GM20431 (cell line): Measurements from ENCODE around the gene TCF4.

Experiments
- in situ Hi-C: fragments of 300-500 bp; cut with MseI, MboI; formaldehyde crosslinking; loops from one replicate; pipeline ENCODE4 v1.15.0; 2020; ENCODE audit warnings: low sequenced_read_pairs; ENCODE audit not compliant: unreplicated experiment

The TCF4 gene

DNA sequence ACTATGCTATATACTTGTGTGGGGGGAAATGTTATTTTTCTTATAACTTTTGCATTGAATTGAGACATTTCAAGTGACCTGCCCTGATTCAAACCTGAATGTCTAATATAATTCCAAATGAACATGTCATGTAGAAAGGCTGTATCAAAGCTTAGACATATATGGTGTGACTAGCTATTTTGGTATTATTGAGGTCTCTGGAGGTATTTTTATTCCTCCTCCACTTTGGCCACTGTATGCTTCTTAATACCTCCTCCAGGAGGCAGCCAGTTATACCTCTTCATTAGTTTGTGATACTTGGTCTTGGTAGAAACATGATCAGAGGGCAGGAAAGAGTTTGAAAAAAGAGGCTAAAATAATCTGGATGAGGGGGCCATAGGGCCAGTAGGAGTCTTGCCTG lies 217.1 kb downstream of the TCF4 start:
- in situ Hi-C loops, result no loop called here

DNA sequence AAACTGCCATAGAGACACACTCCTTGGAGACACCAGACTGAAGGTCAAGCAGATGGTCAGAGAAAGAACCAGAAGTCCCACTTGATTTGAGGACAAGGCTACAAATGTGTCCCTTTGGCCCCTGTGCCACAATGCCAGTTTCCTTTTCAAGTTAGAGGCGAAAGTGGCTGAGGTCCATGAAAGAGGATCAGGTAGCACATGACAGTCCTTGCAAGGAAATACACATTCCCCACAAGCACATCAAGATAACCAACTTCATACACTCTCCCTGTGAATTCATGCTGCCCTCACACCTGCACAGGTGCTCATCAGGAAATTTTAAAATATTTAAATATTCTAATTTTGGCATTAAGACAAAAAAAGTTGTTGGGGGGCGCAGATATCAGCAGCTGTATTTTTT lies 218.6 kb downstream of the TCF4 start:
- in situ Hi-C loops, result no loop called here

DNA sequence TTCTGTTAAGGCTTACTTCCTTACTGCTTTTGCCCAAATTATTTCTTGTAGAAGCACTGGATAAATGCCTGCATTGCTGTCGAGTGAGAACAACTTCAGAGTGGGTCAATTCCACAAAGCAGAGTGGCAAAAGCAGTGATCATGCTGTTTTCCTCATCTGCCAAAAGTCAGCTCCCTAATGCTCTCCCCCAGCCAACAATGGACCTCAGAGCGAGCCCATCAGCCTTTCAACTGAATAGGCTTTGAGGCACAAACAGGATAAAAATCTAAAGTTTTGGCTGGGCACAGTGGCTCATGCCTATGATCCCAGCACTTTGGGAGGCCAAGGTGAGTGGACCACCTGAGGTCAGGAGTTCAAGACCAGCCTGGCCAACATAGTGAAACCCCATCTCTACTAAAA lies 222.7 kb downstream of the TCF4 start:
- in situ Hi-C loops, result no loop called here

DNA sequence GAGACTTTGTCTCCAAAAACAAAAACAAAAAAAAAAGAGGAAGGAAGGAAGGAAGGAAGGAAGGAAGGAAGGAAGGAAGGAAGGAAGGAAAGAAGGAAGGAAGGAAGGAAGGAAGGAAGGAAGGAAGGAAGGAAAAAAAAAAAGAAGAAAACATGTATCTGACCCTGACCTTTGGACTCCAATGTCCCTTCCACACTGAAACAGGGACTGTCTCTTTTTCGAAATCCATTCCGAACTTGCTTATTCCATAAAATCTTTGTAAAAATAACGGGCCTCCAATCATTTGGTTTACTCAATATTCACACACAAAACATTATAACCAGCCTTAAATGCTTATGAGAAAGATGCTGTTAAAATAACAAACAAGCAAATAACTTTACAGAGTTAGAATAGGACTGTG lies 225.7 kb downstream of the TCF4 start:
- in situ Hi-C loops, result no loop called here

DNA sequence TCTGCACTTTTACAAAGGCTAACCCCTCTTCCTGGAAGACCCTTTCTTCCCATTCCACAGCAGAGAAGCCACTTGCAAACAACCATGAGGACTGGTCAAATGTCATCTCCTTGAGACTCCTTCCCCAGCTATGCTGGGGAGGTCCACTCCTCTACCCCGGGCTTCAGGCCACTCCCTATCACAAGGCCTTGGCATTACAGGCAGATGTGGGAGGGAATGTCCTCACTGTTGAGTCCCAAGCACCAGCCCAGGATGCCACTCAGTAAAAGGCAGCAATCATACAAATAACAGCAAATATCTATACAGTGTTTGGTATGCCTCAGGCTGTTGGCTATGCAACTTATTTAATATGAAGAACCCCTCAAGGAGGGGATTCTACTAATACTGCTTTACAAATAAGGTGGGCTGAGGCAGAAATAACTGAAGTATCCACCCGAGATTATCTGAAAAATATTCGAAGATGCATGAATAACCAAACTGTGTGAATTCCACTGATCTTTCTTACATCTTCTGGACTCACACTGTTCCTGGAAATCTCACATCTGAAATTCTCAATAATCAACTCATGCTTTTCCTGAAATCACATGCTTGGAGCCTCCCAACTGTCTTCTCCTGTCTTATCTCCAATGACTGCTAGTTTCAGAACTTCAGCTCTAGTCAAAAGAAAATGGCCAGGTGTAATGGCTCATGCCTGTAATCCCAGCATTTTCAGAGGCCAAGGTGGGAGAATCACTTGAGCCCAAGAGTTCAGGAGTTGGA lies 226.3 kb downstream of the TCF4 start:
- in situ Hi-C loops, result no loop called here

DNA sequence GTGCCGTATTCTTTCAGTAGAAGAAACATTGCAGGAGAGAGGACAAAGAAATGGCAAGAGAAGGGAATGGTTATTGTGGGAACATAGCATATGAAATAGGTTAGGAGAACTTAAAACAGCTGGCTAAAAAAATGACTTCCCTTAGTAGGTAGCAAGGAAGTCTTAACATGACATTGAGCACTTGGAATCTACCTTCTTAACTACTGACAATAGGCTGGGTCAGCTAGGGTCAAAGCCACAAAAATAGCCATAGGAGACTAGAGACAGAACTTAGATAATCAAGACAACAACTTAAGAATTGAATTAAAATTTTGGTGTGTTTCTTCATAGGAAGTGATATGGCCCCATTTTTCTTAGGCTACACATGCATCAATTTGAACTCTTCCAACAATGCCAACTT lies 227.9 kb downstream of the TCF4 start:
- in situ Hi-C loops, result no loop called here

DNA sequence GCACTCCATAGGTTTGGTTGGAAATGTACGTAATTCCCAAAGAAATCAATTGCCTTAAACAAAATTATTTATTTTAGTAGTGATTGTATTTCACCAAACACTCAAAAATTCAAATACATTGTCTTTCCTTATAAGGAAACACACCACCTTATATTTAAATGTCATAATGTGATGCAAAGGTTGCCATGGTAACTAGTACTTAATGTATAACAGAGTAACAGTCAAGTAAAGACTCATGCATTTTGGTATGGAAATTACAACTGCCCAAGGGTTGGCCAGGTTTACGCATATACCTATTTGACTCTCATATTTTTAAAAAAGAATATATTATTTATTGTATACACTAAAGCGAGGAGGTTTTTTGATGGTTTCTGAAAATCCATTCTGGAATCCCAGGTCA lies 231.2 kb downstream of the TCF4 start:
- in situ Hi-C loops, result no loop called here

DNA sequence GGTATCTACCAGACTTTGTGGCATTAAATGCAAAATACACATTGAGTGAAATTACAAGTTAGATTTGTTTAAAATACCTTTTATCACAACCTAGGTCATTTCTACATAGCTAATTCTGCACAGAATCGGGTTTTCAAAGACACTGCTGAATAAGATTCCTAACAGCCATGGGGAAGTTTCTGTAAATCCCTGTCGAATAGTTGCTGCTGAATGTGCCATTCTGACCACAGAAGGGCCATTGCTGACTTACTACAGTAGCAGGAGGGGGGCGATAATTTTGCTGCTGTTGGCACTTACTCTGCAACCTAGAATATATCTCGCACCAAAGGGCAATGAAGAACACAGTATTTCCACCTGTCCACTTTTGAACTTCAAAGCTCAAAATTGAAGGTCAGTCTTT lies 232.8 kb downstream of the TCF4 start:
- in situ Hi-C loops, result no loop called here

DNA sequence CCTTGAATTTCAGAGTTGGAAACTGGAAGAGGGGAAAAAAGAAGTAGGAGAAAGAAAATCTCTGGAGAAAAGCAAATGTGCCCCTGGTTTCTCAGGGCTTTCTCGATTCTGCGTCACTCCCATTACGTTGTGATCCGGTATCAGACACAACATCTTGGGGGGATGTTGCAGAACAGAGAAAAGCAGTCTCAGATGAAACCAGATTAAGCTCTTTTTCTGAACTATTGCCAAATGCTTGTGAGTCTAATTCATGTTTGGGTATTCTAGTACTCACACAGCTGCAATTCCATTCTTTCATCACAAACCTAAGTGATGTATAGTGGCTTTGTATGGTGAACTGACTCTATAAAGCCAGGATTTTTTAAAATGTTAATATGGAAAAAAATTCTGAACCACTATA lies 233.2 kb downstream of the TCF4 start:
- in situ Hi-C loops, result no loop called here

DNA sequence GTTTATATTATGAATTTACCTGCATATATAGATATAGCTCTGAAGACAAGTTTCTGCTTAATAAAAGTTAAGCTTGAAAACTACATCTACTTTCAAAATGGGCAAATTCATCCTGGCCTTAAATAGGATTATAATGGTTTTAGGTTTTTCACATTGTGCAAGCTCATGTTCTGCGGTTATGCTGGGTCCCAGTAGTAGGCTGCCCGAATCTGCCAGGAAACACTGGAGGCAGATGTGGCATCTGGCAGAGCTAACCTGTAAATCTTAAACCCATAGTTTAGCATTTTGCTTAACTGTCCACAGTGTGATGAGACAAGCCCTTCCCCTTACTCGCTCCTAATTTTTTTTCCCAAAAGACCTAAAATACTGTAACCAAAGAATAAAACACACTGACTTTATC lies 234.2 kb downstream of the TCF4 start:
- in situ Hi-C loops, result no loop called here

DNA sequence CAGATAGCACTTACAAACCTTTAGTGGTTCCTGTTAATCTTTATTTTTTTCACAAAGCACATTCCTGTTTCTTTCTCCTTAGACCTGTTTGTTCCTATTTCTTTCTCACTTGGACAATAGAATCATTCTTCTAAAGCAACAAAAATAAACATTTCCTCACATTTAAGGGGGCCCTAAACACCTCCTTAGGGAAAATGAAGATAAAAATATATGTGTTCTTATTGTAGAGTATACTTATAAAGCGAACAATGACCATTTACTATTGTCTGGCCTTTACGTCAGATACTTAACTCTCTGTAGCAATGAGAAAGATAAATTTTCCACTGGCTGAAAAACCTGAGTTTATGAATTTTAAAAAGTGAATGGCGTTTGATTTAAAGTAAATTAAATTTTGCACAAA lies 234.6 kb downstream of the TCF4 start:
- in situ Hi-C loops, result no loop called here

DNA sequence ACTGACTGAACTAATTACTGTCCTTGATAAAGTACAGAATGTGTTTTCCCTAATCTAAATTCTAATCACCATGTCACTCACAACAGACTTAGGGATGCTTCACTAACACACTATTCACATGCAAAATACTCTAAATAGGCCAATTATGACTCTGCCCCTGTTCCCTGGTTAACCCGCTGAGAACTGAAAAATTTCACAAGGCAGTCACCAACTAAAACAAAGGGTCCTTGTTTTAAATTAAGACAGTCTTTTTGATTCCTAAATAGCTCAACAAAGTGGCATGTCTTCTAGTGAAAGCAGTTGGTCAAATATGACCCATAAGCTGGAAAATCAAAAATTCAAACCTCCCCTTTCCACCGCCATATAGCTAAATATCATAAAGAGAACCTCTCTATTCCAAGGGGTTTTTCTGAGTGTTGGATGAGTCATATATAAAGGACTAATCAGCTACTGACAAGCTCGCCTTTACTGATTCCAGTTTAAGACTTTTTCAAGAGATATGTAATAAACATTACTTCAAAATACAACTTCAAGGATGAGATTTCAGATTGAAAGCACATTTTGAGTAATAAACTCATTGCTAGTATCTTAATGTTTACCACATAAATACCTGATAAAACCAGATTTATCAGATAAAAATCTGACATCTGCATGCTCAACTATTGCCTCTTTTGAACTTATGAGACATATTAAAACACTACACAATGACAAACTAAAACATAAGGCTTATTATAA lies 235.8 kb downstream of the TCF4 start:
- in situ Hi-C loops, result no loop called here

DNA sequence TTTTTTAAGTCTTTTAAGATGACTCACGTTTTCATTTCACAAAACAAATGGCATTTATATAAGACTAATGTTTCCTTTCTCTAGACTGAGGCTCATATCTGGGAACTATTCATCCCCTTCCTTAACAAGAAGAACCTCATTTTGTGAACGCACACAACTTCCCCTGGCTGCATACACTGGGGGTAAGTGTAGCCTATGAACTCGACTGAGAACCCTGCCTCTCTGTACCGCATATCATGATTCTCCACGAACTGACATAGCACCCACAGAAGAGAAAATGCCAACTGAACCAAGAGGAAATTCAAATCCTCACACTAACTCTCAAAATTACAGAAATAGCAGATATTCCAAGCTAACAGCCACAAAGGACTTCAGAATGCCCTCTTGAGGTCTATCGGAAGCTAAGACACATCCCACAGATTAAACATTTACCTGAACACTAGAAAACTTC lies 236.7 kb downstream of the TCF4 start:
- in situ Hi-C loops, result no loop called here

DNA sequence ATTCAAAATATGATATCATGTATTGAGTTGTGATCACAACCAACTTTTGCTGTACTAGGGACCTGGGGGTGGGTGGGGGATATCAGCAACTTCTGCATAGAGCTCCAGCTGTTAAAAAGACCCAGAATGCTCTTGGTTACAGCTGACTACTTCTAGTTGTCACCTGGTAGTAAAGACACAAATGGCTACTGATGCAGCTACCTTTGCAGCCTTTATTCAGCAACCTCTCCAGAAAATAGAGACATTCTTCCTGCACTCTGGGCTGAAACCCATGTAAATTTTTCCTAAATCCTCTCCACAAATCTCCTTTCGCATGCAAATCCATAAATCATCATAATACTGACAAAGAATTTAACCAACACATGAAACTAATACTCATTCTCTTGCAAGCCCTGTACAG lies 238.3 kb downstream of the TCF4 start:
- in situ Hi-C loops, result no loop called here

DNA sequence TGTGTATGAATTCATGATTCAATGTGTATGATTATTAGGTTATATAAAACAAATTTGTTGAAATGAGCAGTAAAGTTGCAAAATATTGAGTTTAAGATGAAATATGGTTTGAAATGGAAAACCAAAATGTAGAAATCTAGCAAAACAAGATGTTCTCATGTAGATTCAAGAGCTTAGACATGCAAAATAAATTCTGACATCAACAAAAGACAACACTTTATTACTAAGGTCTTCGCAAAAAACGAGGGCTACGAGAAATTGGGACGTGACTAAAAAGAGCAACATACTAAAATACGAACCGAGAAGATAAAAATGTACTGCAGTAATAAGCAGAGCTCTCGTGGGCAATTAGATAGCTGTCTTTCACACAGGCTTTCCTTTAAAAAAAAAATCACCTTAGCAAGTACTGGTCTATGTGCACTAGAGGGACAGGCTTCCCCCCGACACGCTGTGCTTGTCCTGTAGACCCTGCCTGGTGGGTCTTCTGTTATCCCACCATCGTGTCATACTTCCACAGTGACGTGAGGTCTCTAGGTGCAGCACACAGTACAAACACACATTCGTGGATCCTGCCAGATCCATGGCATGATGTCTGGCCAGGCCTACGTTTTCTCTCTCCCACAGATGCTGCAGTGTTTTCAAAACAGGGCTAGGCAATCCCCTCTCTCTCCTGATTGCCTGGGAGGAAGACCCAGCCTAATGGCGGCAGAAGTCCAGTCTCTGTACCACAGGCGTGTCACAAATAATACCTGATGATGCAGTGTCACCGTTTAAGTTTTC lies 240.8 kb downstream of the TCF4 start:
- in situ Hi-C loops, result no loop called here

DNA sequence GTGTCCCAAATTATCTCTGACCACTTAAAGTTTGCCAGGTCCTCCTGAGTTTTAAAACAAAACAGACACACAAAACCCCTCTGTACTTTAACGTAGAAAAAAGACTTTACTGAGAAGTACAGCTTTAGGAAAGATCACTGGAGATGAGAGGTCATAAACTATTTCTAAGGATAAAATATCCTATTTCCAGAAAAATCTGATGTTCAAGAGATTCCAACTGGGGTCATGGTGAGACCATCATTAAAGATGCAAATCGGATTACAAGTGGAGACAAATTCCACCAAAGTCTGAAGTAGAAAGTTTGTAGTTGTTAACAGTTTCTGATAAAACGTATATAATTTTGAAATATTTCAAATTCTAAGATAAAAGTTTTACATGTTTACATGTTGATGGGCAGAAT lies 241.6 kb downstream of the TCF4 start:
- in situ Hi-C loops, result no loop called here

DNA sequence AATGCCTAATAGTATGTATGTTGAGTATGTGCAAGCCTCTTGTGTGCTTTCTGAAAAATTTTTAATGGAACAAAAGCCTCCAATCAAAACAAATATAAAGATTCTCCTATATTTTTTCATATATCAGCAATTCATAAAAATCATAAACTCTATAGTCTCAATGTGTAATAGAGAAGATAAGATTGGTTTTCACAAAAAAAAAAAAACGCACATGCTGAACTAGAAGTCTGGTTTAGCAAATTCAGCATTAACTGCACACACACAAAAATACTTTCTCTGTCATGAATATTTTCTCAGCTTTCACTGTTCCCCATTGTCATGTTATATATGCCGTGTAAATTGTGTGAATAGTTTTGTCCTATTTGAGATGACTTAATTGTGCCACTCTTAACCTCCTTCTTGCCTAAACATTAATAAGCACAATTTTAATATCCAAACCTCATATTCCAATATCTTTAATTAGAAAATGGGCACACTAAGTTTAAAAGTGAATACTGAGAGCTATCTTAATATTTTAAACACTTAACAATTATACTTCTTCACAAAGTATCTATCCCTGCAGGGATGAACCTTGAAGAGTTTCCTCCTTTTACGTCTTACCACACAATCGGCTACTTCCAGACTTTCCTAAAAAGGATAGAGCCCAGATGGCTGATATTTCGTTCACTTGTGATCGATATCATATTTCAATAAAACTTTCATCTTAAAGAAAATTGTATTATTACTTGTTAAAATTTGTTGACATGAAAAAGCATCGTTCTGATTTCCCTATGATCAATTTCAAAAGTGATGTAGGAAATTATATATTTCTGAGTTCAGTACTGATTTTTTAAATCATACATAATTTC lies 242.7 kb downstream of the TCF4 start:
- in situ Hi-C loops, result no loop called here

DNA sequence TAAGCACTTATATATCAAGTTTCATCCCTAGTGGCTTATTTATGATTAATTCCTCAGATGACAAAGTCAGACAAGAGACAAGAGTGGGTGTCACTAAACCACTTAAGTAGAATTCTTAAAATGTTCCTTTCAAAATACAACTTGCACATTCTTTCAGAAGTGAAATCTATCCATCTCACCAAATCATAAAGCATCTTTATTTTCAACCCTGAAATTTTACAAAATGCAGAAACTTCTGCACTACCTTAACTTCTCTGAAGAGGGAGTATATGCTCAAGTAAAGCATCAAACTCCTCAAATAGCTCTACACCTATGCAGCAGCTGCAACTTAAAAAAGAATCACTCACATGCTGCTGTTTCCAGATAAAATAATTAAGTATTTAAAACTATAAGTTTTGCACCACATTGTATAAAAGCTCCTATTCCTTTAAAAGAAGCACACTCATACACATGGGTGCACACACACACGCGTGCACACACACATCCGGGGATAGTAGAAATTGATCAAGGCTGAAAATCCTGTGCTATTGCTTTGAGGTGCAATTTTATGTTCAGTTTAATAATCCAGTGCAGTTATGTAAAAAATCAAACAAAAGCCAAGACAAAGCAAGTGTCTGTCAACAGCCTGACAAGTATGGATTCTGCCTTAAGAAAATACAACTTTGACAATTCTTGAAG lies 244.5 kb downstream of the TCF4 start:
- in situ Hi-C loops, result no loop called here

DNA sequence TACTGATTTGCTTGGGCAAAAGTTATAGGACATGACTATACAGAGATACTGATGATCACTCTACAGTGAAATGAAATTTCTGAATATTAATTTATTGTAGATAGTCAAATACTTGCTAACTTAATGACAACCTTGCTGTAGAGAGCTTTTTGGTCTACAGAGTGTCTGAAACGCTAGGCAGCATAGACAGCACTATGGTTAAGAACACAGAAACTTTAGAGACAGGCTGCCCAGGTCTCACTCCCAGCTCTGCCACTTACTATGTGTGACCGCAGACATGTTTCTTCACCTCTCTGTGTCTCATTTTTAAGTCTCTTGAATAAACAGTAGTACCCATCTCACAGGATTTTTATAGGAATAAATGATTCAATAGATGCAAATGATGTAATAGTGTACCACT lies 247.0 kb downstream of the TCF4 start:
- in situ Hi-C loops, result no loop called here

DNA sequence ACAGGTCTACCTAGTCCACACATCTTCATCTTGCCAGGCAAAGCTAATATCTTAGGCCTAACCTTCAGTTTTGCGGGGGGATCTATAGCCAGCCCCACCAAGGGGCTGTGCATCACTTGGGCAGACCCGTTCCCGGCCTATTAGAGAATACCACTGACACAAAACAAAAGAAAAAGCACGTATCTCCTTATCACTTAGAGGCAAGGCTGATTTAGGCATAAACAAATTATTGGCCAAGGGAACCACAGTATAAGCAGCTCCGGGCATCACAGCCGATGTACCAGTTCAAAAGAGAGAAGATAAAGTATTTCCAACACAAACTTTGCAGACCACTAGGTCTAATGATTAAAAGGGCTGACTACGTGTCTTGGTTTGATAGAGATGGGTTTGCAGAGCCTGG lies 248.0 kb downstream of the TCF4 start:
- in situ Hi-C loops, result no loop called here
